ENCODE measurements around the gene VAMP8.
"Not testable (repeated sequence)": the region's sequence is repeated elsewhere in the genome, so short reads cannot be mapped to it uniquely, and the experiment has no call there.

VAMP8 gene

GRCh38 chr2:85577386-85578242 is at the start of gene VAMP8:
Gene VAMP8, plus strand, starts transcription at chr2:85577586. Its CDS starts 61 bp downstream, at chr2:85577647.
- DNase-seq, result no peak

DNA sequence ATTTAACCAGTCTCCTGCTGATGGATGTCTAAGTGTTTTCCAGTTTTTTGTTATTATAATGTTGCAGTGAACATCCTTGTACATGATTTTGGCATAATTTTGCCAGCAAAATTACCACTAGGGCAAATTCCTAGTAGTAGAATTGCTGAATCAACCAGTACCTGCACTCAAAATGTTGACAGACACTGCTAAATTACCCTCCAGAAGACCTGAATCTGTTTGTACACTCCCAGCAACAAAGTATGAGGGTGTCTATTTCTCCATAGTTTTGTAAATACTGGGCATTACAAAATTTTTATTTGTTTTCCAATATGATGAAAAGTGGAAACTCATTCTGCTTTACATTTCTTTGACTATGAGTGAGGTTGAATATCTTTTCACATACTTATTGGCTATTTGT is 49.6 kb upstream of the VAMP8 start:
- DNase-seq, result no peak

- DNase-seq, result no peak
Measured at GRCh38 chr2:85528355-85528754, 49.0 kb upstream of the VAMP8 start.

- no peak for DNase-seq
Measured at GRCh38 chr2:85529809-85530208, 47.6 kb upstream of the VAMP8 start.

- no peak for DNase-seq
Measured at GRCh38 chr2:85531589-85531988, 45.8 kb upstream of the VAMP8 start.

DNA sequence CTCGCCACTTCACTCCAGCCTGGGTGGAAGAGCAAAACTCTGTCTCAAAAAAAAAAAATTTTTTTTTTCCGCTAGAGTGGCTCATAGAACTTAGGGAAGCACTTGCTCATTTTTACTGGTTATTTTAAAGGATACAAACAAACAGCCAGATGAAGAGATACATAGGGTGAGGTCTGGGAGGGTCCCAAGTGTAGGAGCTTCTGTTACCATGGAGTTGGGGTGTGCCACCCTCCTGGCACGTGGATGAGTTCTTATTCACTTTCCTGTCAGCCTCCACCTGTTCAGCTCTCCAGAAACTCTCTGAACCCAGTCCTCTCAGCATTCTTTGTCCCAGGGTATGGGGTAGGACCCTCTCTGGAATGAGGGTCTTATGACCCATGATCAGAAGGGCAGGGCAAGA is 43.3 kb upstream of the VAMP8 start:
- DNase-seq, result no peak

DNA sequence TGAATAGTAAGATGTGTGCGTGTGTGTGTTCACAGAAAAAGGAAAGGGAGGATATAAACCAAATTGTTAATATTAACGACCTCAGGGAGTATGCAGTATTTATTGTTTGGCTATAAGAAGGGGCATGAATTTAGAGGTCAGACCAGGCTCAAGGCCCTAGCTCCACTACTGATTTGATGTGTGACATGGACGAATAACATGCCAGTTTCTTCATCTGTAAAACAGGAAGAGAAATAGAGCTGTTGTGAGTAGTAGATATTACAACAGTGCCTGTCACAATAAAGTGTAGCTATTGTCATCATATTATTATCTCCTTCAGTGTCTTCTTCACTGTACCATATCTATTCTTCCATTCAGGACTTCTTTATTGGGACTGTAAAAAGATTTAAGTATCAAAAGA is 42.5 kb upstream of the VAMP8 start:
- no peak for DNase-seq

DNA sequence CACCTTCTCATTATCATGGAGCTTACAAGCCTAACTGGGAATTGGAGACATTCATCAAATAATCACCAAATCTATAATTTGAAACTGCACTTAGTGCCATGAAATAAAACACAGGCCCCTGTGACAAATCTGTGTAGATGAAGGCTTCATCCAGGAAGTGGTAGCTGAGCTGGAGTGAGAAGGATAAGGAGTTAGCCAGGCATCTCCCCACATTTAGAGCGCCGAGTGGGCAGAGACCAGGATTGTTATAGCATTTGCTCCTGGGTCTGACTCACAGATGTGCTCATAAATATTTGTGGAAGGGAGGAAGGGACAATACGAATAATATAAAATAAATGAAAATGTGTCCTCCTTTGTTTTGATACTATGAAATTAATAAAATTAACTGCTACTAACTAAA is 40.9 kb upstream of the VAMP8 start:
- DNase-seq, result no peak

- DNase-seq, result no peak
Measured at GRCh38 chr2:85537600-85538506, 39.5 kb upstream of the VAMP8 start.

DNA sequence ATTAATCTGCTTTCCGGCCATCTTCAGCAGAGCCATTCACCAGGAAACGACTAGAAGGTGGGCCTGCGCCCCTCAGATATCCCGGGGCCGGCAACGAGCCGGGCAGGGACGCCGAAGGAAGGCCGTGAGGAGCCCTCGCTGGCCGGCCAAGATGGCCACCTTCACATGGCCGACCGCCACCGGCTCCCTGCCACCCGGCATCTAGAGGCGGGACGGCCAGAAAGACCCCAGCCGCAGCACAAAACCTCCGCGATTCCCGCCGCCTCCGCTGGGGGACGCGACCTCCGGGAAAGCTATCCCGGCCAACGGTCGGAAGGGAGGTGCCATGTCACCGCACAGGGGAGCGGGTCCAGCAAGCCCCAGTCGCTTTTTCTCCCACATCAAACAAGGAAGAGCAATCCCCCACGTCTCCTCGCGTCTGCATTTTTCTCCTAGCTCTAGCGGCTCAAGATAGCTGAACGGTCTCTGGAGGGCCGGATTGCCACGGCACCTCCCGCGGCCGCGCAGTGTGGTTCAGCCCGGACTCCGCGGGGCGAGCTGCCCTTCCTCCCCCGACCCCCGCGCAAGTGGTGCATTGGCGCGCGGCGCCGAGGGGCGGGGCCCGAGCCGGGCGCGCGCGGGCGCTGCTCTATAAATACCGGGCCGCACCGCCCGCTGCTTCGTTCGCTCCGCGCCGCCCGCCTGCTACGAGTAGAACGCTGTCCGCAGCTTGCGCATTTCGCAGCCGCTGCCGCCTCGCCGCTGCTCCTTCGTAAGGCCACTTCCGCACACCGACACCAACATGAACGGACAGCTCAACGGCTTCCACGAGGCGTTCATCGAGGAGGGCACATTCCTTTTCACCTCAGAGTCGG is 38.7 kb upstream of the VAMP8 start, which contains the start of gene MAT2A:
Gene MAT2A (plus strand): TSS at position 662 of the 854 bp plus-strand sequence. CDS start 120 bp downstream, at position 782.
- DNase-seq, result peak; percentile 41

GRCh38 chr2:85539361-85540132 is 37.8 kb upstream of the VAMP8 start:
- no peak for DNase-seq

GRCh38 chr2:85540133-85540648 is 37.2 kb upstream of the VAMP8 start:
- DNase-seq, result no peak

DNA sequence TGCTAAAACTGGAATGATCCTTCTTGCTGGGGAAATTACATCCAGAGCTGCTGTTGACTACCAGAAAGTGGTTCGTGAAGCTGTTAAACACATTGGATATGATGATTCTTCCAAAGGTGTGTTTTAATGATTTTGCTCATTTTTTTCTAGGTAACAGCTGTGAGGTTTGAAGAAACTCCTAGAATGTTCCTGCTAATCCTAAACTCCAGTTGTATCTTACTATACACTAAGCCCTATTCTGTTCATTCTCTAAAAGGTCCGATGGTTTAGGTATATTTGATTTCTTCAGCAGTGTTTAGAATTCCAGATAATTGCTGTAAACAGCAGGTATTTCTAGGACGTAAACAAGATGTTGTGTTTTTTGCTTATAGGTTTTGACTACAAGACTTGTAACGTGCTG is 36.1 kb upstream of the VAMP8 start:
- no peak for DNase-seq

DNA sequence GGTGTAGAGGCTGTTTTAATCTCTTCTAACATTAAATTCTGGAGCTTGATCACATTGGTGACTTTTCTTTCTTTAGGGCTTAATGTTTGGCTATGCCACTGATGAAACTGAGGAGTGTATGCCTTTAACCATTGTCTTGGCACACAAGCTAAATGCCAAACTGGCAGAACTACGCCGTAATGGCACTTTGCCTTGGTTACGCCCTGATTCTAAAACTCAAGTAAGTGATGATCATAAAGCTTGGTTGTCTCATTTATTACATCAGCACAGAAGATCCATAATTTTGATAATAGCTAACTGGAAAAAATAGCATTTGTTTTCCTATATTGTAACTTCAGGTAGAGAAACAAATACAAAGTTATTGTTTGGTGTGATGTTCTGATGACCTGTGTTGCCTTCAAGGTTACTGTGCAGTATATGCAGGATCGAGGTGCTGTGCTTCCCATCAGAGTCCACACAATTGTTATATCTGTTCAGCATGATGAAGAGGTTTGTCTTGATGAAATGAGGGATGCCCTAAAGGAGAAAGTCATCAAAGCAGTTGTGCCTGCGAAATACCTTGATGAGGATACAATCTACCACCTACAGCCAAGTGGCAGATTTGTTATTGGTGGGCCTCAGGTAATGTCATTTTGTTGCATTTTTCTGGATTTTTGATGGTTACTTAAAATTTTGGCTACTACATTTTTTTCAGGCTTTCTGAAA is 35.5 kb upstream of the VAMP8 start:
- DNase-seq, result no peak

DNA sequence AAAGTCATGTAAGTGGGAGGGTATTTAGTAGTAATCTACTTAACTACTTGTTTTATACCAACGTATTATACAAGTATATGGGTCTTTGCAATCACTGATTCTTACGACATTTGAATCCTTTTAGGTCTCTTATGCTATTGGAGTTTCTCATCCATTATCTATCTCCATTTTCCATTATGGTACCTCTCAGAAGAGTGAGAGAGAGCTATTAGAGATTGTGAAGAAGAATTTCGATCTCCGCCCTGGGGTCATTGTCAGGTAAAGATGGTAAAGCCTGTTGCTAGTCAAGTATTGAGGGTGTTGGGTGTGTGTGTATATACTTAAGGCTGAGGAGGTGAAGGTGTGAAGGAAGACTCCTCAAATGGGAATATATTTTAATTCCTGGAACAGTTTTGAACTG is 34.6 kb upstream of the VAMP8 start:
- DNase-seq, result no peak

DNA sequence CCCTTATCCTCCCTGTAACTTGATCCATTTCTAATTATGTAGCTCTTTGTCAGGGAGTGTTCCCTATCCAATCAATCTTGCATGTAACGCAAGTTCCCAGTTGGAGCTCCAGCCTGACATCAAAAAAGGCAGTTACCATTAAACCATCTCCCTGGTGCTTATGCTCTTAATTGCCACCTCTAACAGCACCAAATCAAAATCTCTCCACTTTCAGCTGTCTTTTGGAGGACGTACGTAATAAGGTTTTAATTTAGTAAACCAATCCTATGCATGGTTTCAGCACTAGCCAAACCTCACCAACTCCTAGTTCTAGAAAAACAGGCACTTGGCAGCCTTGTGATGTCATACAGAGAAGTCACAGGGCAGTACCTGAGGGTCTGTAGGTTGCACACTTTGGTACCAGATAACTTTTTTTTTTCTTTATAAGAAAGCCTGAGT is 33.1 kb upstream of the VAMP8 start:
- DNase-seq, result peak; percentile 28

GRCh38 chr2:85544915-85545779 is 32.2 kb upstream of the VAMP8 start:
- not testable (repeated sequence) for DNase-seq

DNA sequence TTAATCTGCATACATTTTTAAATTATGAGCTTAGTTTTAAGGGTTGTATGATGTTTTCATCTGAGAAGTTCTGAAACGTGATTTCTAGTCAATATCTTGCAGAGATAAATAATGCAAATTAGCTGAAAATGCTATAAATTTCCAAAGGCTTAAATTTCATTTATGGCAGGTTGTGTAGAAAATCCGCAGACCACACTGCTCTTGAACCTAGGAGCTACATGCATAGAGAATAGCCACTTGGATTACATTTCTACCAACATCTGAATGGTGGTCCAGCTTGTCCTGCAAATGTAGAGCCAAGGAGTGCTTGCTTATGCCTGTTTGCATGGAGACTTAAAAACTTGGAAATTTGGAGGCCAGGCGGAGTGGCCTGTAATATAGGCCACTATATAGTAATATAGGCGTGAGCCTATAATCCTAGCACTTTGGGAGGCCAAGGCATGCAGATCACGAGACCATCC is 31.6 kb upstream of the VAMP8 start:
- no peak for DNase-seq

GRCh38 chr2:85547089-85547858 is 30.1 kb upstream of the VAMP8 start:
- no peak for DNase-seq
